GM06990 (cell line): ENCODE results near the gene LYSMD4.
A peak's percentile ranks its signal among the peaks of the same experiment; 100 is the strongest.
"Not testable (repeated sequence)": the region's sequence is repeated elsewhere in the genome, so short reads cannot be mapped to it uniquely, and the experiment has no call there.

Source experiments
- DNase-seq: peaks from one replicate; pipeline ENCODE4 v3.0.0-alpha.2; 2011; ENCODE audit not compliant: insufficient read length; ENCODE audit errors: extremely low read depth
- H3K27me3 ChIP-seq: replicated peaks from 2 replicates; pipeline ENCODE4 v1.6.0; 2011; ENCODE audit warnings: low read length; ENCODE audit not compliant: control insufficient read depth, insufficient read depth
- H3K36me3 ChIP-seq: 2 replicates; pipeline ENCODE4 v1.5.1; 2011; ENCODE audit warnings: low read length; ENCODE audit not compliant: control insufficient read depth, insufficient read depth
- H3K4me3 ChIP-seq: replicated peaks from 2 replicates; pipeline ENCODE4 v1.5.1; 2011; ENCODE audit warnings: low read depth, mild to moderate bottlenecking, control low read depth, low read length
- CTCF ChIP-seq: IDR thresholded peaks from 2 replicates; pipeline ENCODE4 v1.5.1; 2011; ENCODE audit warnings: low read length, control low read depth, mild to moderate bottlenecking, inconsistent platforms; ENCODE audit not compliant: insufficient read depth, poor library complexity, severe bottlenecking

Gene LYSMD4

DNA sequence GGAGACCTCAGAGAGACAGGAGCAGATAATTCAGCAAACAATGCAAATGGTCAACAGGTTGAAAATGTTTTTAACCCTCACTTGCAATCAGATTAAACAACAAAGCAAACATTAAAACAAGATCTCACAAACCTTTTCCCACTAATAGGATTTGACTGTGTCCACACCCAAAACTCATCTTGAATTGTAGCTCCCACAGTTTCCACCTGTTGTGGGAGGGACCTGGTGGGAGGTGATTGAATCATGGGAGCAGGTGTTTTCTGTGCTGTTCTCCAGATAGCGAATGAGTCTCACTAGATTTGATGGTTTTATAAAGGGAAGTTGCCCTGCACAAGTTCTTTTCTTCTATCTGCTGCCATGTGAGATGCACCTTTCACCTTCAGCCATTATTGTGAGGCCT lies 1.3 kb upstream of the LYSMD4 start:
- no peak for DNase-seq
- TF ChIP-seq CTCF = no peak
- Histone ChIP-seq H3K36me3 (no peaks in the 10 kb centered on the region), H3K4me3 (no peak overlapping the region), H3K27me3 (no peaks in the 10 kb centered on the region)

- H3K27me3 ChIP-seq, H3K36me3 ChIP-seq, H3K4me3 ChIP-seq, DNase-seq: not testable (repeated sequence)
Observed at GRCh38 chr15:99734040-99734291, 729 bp upstream of the LYSMD4 start.

DNA sequence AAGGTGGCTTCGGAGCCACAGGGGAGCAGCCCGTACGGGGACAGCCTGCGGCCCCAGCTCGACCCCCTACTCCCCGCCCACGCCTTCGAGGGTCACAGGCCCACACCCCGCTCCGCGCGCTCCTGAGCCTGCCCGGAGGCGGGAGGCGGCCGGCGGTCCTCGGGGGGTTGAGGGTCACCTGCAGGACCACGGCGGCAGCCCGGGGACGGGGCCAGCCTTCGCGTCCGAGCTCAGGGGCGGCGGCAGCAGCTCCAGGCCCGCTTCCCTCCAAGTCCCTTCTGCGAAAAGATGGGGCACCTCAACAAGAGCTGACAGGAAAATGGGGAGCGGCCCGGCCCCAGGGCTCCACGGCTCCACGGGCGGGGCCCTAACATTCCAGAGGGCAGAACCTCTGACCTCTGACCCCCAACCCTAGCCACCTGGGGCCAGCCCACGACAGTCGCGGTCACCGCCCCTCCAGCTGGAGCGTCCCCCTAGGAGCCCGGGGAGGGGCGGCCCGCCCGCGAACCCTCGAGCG lies 428 bp downstream of the LYSMD4 start:
- peak; percentile 56 for DNase-seq
- peaks cover 3% of the 10 kb centered on the region for H3K36me3 ChIP-seq

DNA sequence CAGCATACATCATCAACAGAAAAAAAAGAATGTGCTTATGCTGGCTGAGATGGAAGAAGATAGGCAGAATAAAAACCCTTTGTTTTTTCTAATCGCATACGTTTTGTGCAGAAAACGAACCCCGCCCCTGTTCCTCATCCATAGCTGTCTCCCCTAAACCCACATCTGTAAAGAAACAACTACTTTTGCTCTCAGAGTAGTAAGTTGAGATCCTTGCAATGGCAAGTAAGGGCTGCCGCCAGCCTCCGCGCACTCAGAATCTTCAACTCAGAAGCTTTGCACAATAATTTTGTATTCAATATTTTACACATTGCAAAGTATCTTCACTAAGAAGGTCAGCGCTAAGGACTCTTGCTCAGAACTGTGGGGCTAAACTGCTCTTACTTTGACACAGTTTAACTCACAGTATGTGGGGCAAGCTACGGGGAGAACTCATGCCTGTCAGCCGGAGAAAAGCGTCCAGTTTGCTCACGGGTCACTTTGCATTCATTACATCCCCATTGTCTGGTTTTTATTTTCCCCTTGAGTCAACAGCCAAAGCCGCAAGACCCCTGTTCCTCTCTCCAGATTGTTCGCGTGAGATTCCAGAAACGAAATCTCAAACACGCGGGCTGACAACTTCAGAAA lies 1.0 kb downstream of the LYSMD4 start:
- peak overlapping the region; percentile 68 for H3K4me3 ChIP-seq
- no peaks in the 10 kb centered on the region for H3K27me3 ChIP-seq
- no peak for DNase-seq
- peaks cover 3% of the 10 kb centered on the region for H3K36me3 ChIP-seq
- TF ChIP-seq CTCF = no peak

More for the DNA sequence above, 428 bp downstream of the LYSMD4 start:
- TF ChIP-seq CTCF = no peak
- Histone ChIP-seq H3K4me3 (peak overlapping the region; percentile 68), H3K27me3 (no peaks in the 10 kb centered on the region)

- H3K36me3 ChIP-seq = peaks cover 3% of the 10 kb centered on the region
- H3K4me3 ChIP-seq = no peak overlapping the region
- DNase-seq = no peak
- H3K27me3 ChIP-seq = no peaks in the 10 kb centered on the region
- no peak for TF ChIP-seq CTCF
Observed at GRCh38 chr15:99731336-99732123, 1.7 kb downstream of the LYSMD4 start.

DNA sequence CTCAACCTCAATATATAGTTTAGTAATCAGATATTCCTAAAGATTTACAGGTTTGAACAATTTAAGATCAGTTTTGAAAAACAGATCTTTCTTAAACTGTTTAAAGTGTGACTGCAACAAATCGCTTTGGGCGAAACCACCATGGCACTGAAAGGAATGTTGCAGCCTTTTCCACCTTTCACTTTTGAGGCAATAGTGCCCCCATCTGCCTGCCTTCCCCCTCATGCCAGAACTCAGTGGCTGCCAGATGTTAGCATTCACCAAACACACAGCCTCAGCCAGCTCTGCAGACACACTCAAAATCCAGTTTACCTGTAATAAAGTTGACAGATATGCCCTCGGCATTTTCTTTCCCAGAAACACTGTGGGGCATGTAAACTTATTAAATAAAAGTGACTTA lies 3.3 kb downstream of the LYSMD4 start:
- Histone ChIP-seq H3K36me3 (peaks cover 3% of the 10 kb centered on the region), H3K4me3 (no peak overlapping the region), H3K27me3 (no peaks in the 10 kb centered on the region)
- peak; percentile 53 for TF ChIP-seq CTCF
- DNase-seq = no peak
